ENCODE measurements around the gene ARFGEF3. TPM values are rescaled to one million over a fixed set of nuclear protein-coding genes. Genes with fewer than 3 reads are reported as not detected.

The ARFGEF3 gene
- total and polyA plus RNA-seq, 2 donors (not counting 1 experiment from before 2014, with no cell fraction given), result not detected

GRCh38 chr6:138194287-138194686 lies 32.5 kb downstream of the ARFGEF3 start:
- no peak overlapping the region for H3K9ac ChIP-seq (ENCODE audit: low read length)
- WGBS (ENCODE audit: insufficient coverage), result 86% methylated on average over 1 of the region's 4 CpGs
- POLR2A ChIA-PET, result no interaction called here

More at GRCh38 chr6:138194287-138194686, 32.5 kb downstream of the ARFGEF3 start:
- Histone ChIP-seq H3K27ac (ENCODE audit: low read length in 2 of 2) (no peak overlapping the region), H3K36me3 (replicated peaks in 1 of 2; ENCODE audit: control extremely low read depth in 1 of 2, control insufficient read depth in 1 of 2, extremely low read depth in 1 of 2, insufficient read depth in 2 of 2, low read length in 1 of 2) (no peaks in the 10 kb centered on the region), H3K27me3 (replicated peaks in 1 of 4; ENCODE audit: control extremely low read depth in 1 of 4, control insufficient read depth in 3 of 4, insufficient read depth in 4 of 4, low read length in 3 of 4) (peaks cover 0 to 3% (median 0%) of the 10 kb centered on the region in 4 experiments), H3K9me3 (ENCODE audit: control extremely low read depth in 1 of 3, control insufficient read depth in 2 of 3, insufficient read depth in 1 of 3, low read length in 2 of 3) (no peaks in the 10 kb centered on the region), H2AFZ (ENCODE audit: insufficient read depth, low read depth, low read length, poor library complexity, severe bottlenecking) (no peak overlapping the region), H3K4me1 (ENCODE audit: control insufficient read depth in 2 of 2, insufficient read depth in 2 of 2, low read length in 2 of 2) (no peaks in the 10 kb centered on the region), H3K79me2 (ENCODE audit: control insufficient read depth, insufficient read depth, low read length) (no peaks in the 10 kb centered on the region), H4K20me1 (ENCODE audit: control insufficient read depth, insufficient read depth, low read length, poor library complexity, severe bottlenecking) (no peaks in the 10 kb centered on the region), H3K4me3 (ENCODE audit: control extremely low read depth in 1 of 5, extremely low read depth in 1 of 5, insufficient read depth in 1 of 5, low read depth in 2 of 5, low read length in 4 of 5) (no peak overlapping the region), H3K4me2 (replicated peaks; ENCODE audit: low read depth, low read length, poor library complexity, severe bottlenecking) (no peak overlapping the region)
- Mint-ChIP-seq H3K4me1 (no peaks in the 10 kb centered on the region), H3K27ac (no peak overlapping the region), H3K4me3 (no peak overlapping the region), H3K27me3 (peaks cover 22% of the 10 kb centered on the region), H3K9me3 (ENCODE audit: insufficient read depth) (no peaks in the 10 kb centered on the region)
- CTCF ChIA-PET, result no interaction called here
- DNase-seq, result no peak
- ATAC-seq (ENCODE audit: low read depth), result no peak
- intact Hi-C loops (cut with micrococcal nuclease), result no loop called here
- no peak for TF ChIP-seq CTCF (IDR thresholded peaks at IDR 0.05)
- no peak for TF ChIP-seq EZH2 (IDR thresholded peaks at IDR 0.05; ENCODE audit: borderline replicate concordance, insufficient read depth, low read depth, low read length, poor library complexity, severe bottlenecking)
